Ovary (tissue), 9 donors: ENCODE measurements around the gene TMEM50B. TPM values are rescaled to one million over a fixed set of nuclear protein-coding genes. Genes with fewer than 3 reads are reported as not detected.
"Not testable (repeated sequence)": the region's sequence is repeated elsewhere in the genome, so short reads cannot be mapped to it uniquely, and the experiment has no call there.

ENCODE experiments used
- DNase-seq, 5 donors: peaks; one replicate each; pipeline ENCODE4 v3.0.0-alpha.2; 2019 to 2020
- H3K27ac ChIP-seq, 2 donors: fragments of 200-600 bp; one replicate each; pipeline versions ENCODE4 v1.5.1 to v1.8.0; 2019 to 2022
- H3K27me3 ChIP-seq: fragments of 200-600 bp; one replicate; pipeline ENCODE4 v1.8.0; 2022
- H3K36me3 ChIP-seq: fragments of 200-600 bp; sonication (generic); one replicate; pipeline ENCODE4 v1.5.1; 2019
- H3K4me1 ChIP-seq: one replicate; pipeline ENCODE4 v1.8.1; 2013; ENCODE audit warnings: mild to moderate bottlenecking, moderate library complexity; ENCODE audit not compliant: insufficient read depth
- H3K4me3 ChIP-seq: fragments of 200-600 bp; sonication (generic); one replicate; pipeline ENCODE4 v1.5.1; 2017
- H3K9me3 ChIP-seq, 2 donors: fragments of 200-600 bp in 1 of 2; sonication (generic) in 1 of 2; one replicate each; pipeline versions ENCODE4 v1.5.1 to v1.8.1; 2013 to 2019; ENCODE audit warnings: mild to moderate bottlenecking in 1 of 2, moderate library complexity in 1 of 2
- EP300 ChIP-seq: sonication (generic); formaldehyde crosslinking; IDR thresholded peaks from one replicate; pipeline ENCODE4 v1.6.1; 2017; ENCODE audit warnings: antibody characterized with exemption
- POLR2A ChIP-seq: fragments of 450-650 bp; IDR thresholded peaks from one replicate; pipeline ENCODE4 v1.6.1; 2017; ENCODE audit warnings: antibody characterized with exemption, mild to moderate bottlenecking, moderate library complexity
- WGBS, 3 donors: extraction: QIAGEN DNeasy Blood & Tissue Kit in 1 of 3; methylation state at CpG; one replicate each; pipeline versions ENCODE4 v1.1.5 to v1.1.7; 2013 to 2017; 5-methylcytosine and 5-hydroxymethylcytosine counted together
- intact Hi-C, 4 donors: fragments of 100-400 bp; cut with DNase I; formaldehyde crosslinking; loops; one replicate each; pipeline versions ENCODE4 v1.11.0 to v1.15.1; 2022 to 2023
- polyA plus RNA-seq, 2 donors: library from polyadenylated mRNA; stranded (reverse); fragments of 200-250 nt in 1 of 2; fragments of 350-450 nt in 1 of 2; fragmentation: Illumina TruSeq in 1 of 2; extraction: RNeasy Lipid Tissue Mini Kit (QIAGEN cat#74804) in 1 of 2; gene quantifications; one replicate each; pipeline ENCODE4 v1.2.3, GENCODE V29; 2013 to 2014
- total RNA-seq, 7 donors: library from RNA; depleted of rRNA in 2 of 7; stranded (reverse); fragments of >200 nt in 2 of 7; fragmentation: NEBNext Ultra II Directional in 3 of 7; extraction: Animal tissue kit (Norgen Biotek cat#: 25700) in 3 of 7; gene quantifications; one replicate each; pipeline versions ENCODE4 v1.1.0 to v1.2.4, GENCODE V29; 2016 to 2023
- TF ChIP-seq, protein P1 (sequence below), 3 donors: fragments of 450-650 bp in 2 of 3; fragments of 200-600 bp in 1 of 3; IDR thresholded peaks; one replicate each; pipeline versions ENCODE4 v1.5.1 to v1.8.0; 2016 to 2022; ENCODE audit warnings: antibody characterized with exemption in 3 of 3, mild to moderate bottlenecking in 1 of 3
- donor health status: DM: no; HTN: no; CAD: no; lungs with moderate emphysema.
- donor health status: DM: no; HTN: no; CAD: no.
- donor health status: Bipolar disorder and iron deficiency.
- donor health status: DM: yes; HTN: yes; CAD: no.
- donor health status: DM: no; HTN: no; CAD: no.
- donor health status: DM: yes; HTN: yes; CAD: no.

Gene TMEM50B
- total and polyA plus RNA-seq, 9 donors = 50.1 to 122 (median 75.4) TPM

DNA sequence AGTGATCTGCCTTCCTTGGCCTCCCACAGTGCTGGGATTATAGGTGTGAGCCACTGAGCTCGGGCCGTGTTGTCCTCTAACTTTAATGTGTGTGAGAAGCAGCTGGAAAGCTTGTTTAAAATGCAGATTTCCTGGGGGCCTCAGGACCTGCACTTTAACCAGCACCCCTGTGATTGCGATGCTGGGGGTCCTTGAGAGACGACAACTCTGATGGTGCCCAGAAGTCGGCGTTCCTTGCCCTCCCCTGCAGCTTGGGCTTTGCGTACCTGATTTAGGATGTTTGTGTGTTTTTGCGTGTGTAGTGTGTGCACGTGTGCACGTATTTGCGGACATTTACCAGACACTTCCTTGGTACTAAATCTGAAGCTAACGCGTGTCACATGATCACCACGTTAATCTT lies 65.7 kb downstream of the TMEM50B start:
- TF ChIP-seq EP300 (no peak), POLR2A (no peak)
- TF ChIP-seq, protein P1, sequence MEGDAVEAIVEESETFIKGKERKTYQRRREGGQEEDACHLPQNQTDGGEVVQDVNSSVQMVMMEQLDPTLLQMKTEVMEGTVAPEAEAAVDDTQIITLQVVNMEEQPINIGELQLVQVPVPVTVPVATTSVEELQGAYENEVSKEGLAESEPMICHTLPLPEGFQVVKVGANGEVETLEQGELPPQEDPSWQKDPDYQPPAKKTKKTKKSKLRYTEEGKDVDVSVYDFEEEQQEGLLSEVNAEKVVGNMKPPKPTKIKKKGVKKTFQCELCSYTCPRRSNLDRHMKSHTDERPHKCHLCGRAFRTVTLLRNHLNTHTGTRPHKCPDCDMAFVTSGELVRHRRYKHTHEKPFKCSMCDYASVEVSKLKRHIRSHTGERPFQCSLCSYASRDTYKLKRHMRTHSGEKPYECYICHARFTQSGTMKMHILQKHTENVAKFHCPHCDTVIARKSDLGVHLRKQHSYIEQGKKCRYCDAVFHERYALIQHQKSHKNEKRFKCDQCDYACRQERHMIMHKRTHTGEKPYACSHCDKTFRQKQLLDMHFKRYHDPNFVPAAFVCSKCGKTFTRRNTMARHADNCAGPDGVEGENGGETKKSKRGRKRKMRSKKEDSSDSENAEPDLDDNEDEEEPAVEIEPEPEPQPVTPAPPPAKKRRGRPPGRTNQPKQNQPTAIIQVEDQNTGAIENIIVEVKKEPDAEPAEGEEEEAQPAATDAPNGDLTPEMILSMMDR (IDR thresholded peaks at IDR 0.05) = no peak
- no peak overlapping the region for H3K4me3 ChIP-seq
- H3K36me3 ChIP-seq = no peaks in the 10 kb centered on the region
- no peaks in the 10 kb centered on the region for H3K27me3 ChIP-seq
- intact Hi-C loops = no loop called here
- H3K4me1 ChIP-seq = peaks cover 6% of the 10 kb centered on the region
- DNase-seq = no peak
- WGBS, 3 donors = 87 to 96% (median 91%) methylated on average over 14 of the region's 14 CpGs
- H3K9me3 ChIP-seq = no peaks in the 10 kb centered on the region
- no peak overlapping the region for H3K27ac ChIP-seq

DNA sequence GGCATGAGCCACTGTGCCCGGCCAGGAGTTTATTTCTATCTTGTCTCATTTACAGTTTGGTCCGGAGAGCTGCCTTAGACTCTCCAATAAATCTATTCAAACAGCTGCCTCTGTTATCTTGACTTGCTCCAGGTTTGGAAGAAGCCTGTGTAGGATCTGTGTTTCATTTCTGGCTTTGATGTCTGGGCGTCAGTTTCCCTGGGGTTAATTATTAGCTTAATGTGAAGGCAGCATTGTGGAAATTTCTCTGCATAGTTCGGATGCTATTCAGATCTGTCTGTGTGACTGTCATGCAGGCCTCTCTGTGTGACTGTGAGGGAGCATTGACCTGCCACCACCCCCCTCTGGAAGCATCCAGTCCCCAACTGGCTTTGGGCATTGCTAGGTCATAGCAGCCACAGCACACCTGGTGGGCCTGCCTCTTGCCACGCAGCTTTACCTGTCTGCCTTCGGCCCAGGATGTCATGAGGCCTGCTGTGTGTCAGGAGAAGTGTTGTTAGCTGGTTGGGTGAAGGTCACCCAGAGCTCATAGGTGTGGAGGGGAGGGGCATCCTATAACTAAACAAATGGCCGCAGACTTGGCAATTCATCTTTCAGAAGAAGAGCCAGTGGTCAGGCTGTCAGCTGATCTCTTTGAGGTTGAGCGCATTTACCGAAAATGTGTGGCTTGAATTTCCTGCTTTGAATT lies 66.8 kb downstream of the TMEM50B start:
- H3K27ac ChIP-seq = no peak overlapping the region
- no peaks in the 10 kb centered on the region for H3K27me3 ChIP-seq
- H3K4me3 ChIP-seq = no peak overlapping the region
- no peaks in the 10 kb centered on the region for H3K36me3 ChIP-seq
- WGBS, 3 donors = 57 to 76% (median 63%) methylated on average over 9 of the region's 9 CpGs
- H3K9me3 ChIP-seq = no peaks in the 10 kb centered on the region
- peak in 1 of 5 donors; percentile 10 for DNase-seq
- TF ChIP-seq, protein P1 (IDR thresholded peaks at IDR 0.05) = no peak
- TF ChIP-seq POLR2A (no peak), EP300 (no peak)
- intact Hi-C loops = no loop called here
- H3K4me1 ChIP-seq = peaks cover 6% of the 10 kb centered on the region

DNA sequence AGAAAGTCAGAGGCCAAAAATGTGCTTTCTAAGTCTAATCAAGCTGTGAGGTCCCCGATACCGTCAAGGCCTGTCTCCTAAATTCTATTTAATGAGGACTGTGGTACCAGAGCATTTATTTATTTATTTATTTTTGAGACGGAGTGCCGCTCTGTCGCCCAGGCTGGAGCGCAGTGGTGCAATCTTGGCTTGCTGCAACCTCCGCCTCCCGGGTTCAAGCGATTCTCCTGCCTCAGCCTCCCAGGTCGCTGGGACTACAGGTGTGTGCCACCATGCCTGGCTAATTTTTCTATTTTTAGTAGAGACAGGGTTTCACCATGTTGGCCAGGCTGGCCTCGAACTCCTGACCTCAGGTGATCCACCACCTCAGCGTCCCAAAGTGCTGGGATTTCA lies 67.3 kb downstream of the TMEM50B start:
- H3K4me3 ChIP-seq, H3K27me3 ChIP-seq, H3K9me3 ChIP-seq, intact Hi-C loops, DNase-seq, H3K4me1 ChIP-seq, H3K27ac ChIP-seq, H3K36me3 ChIP-seq: not testable (repeated sequence)
- 61 to 62% (median 62%) methylated on average over 12 of the region's 12 CpGs for WGBS, 3 donors

DNA sequence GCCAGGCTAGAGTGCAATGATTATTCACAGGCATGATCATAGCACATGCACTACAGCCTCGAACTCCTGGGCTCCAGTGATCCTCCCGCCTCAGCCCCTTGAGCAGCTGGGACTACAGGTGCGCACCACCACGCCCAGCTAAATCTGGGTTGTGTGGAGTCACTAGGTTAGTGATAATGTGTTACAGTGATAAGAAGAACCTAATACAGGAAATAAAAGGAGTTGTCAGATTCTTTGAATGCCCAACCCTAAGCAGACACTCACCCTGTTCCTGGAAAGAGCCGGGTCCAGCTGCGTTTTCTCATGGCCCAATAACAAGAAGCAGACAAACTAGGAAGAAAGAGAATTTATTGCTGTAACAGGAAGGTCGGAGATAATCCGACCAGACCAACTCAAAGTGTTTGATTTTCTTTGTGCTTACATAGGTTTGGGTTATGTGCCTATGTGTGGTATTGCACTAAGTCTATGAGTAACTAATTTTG lies 67.8 kb downstream of the TMEM50B start:
- intact Hi-C loops = no loop called here
- no peaks in the 10 kb centered on the region for H3K9me3 ChIP-seq
- TF ChIP-seq, protein P1 (IDR thresholded peaks at IDR 0.05) = no peak
- no peak for TF ChIP-seq EP300
- no peak for TF ChIP-seq POLR2A
- H3K27me3 ChIP-seq = no peaks in the 10 kb centered on the region
- H3K4me3 ChIP-seq = no peak overlapping the region
- peaks cover 6% of the 10 kb centered on the region for H3K4me1 ChIP-seq
- H3K27ac ChIP-seq = no peak overlapping the region
- WGBS, 3 donors = 37 to 45% (median 41%) methylated on average over 8 of the region's 8 CpGs
- H3K36me3 ChIP-seq = no peaks in the 10 kb centered on the region
- peak in 3 of 5 donors; percentile 36 to 47 (median 36) for DNase-seq

DNA sequence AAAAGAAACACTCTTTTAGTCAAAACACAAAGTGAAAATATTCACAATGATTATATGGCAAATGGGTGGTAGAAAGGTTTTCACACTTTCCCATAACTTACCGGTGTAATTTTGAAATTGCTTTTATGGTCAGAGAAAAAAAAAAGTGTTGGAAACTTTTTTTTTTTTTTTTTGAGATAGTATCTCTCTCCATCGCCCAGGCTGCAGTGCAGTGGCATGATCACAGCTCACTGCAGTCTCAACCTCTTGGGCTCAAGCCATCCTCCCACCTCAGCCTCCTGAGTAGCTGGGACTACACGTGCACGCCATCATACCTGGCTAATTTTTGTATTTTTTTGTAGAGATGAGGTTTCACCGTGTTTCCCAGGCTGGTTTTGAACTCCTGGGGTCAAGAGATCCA lies 73.3 kb downstream of the TMEM50B start:
- WGBS, 3 donors = 41 to 58% (median 42%) methylated on average over 5 of the region's 5 CpGs
- no peak overlapping the region for H3K4me3 ChIP-seq
- no peak overlapping the region for H3K27ac ChIP-seq
- TF ChIP-seq EP300 (no peak), POLR2A (no peak)
- TF ChIP-seq, protein P1 (IDR thresholded peaks at IDR 0.05) = no peak
- peaks cover 10% of the 10 kb centered on the region for H3K4me1 ChIP-seq
- no peaks in the 10 kb centered on the region for H3K27me3 ChIP-seq
- H3K36me3 ChIP-seq = no peaks in the 10 kb centered on the region
- DNase-seq = no peak
- intact Hi-C loops = no loop called here
- no peaks in the 10 kb centered on the region for H3K9me3 ChIP-seq
